ENCODE results near the gene FNBP1L.
"Not testable (repeated sequence)": the region's sequence is repeated elsewhere in the genome, so short reads cannot be mapped to it uniquely, and the experiment has no call there.

FNBP1L gene

GRCh38 chr1:93481899-93482298 is 34.0 kb downstream of the FNBP1L start:
- H3K27ac ChIP-seq (ENCODE audit: extremely low read depth, low read depth, low read length); H3K4me1 ChIP-seq (ENCODE audit: control insufficient read depth, insufficient read depth, low read length); H3K9me3 ChIP-seq (ENCODE audit: control insufficient read depth, insufficient read depth, low read depth, low read length); CTCF ChIA-PET; H3K36me3 ChIP-seq (ENCODE audit: control insufficient read depth in 2 of 2, insufficient read depth in 1 of 2, low read length in 2 of 2); POLR2A ChIA-PET; H3K4me3 ChIP-seq (ENCODE audit: low read depth, low read length): not testable (repeated sequence)
- TF ChIP-seq ZNF121 (tag by site-specific recombination; IDR thresholded peaks at IDR 0.05): peak; percentile 43; the same call in 1 of the 2 replicates

GRCh38 chr1:93483200-93483599 is 35.3 kb downstream of the FNBP1L start:
- Histone ChIP-seq H3K36me3 (ENCODE audit: control insufficient read depth in 2 of 2, insufficient read depth in 1 of 2, low read length in 2 of 2) (no peaks in the 10 kb centered on the region), H3K27ac (ENCODE audit: extremely low read depth, low read depth, low read length) (no peak overlapping the region), H3K4me3 (ENCODE audit: low read depth, low read length) (no peak overlapping the region), H3K4me1 (ENCODE audit: control insufficient read depth, insufficient read depth, low read length) (no peaks in the 10 kb centered on the region), H3K9me3 (ENCODE audit: control insufficient read depth, insufficient read depth, low read depth, low read length) (no peaks in the 10 kb centered on the region)
- ChIA-PET POLR2A (no interaction called here), CTCF (interaction anchor here (0.5 kb wide), 1 partner anchor 1378 kb away, joined by 4 read pairs; no protein-coding TSS in a partner anchor)
- no peak for TF ChIP-seq ZBTB49 (tag by site-specific recombination; IDR thresholded peaks at IDR 0.05; ENCODE audit: low read depth)

GRCh38 chr1:93483606-93484005 is 35.7 kb downstream of the FNBP1L start:
- H3K36me3 ChIP-seq (ENCODE audit: control insufficient read depth in 2 of 2, insufficient read depth in 1 of 2, low read length in 2 of 2): no peaks in the 10 kb centered on the region
- no peaks in the 10 kb centered on the region for H3K9me3 ChIP-seq (ENCODE audit: control insufficient read depth, insufficient read depth, low read depth, low read length)
- H3K27ac ChIP-seq (ENCODE audit: extremely low read depth, low read depth, low read length): no peak overlapping the region
- no peak for TF ChIP-seq ZNF488 (tag by site-specific recombination; IDR thresholded peaks at IDR 0.05)
- no peak for TF ChIP-seq ZNF571 (tag by site-specific recombination; IDR thresholded peaks at IDR 0.05)
- TF ChIP-seq ZSCAN30 (tag by site-specific recombination; IDR thresholded peaks at IDR 0.05): no peak
- TF ChIP-seq ZNF354C (tag by site-specific recombination; IDR thresholded peaks at IDR 0.05; ENCODE audit: borderline replicate concordance, low read depth): no peak
- no peak for TF ChIP-seq ZBTB26 (tag by site-specific recombination; optimal IDR thresholded peaks at IDR 0.05)
- TF ChIP-seq ZNF404 (tag by site-specific recombination; IDR thresholded peaks at IDR 0.05): no peak
- POLR2A ChIA-PET: no interaction called here
- no peaks in the 10 kb centered on the region for H3K4me1 ChIP-seq (ENCODE audit: control insufficient read depth, insufficient read depth, low read length)
- H3K4me3 ChIP-seq (ENCODE audit: low read depth, low read length): no peak overlapping the region
- CTCF ChIA-PET: interaction anchor here (0.5 kb wide), 1 partner anchor 1379 kb away, joined by 4 read pairs; no protein-coding TSS in a partner anchor

- no peaks in the 10 kb centered on the region for H3K36me3 ChIP-seq (ENCODE audit: control insufficient read depth in 2 of 2, insufficient read depth in 1 of 2, low read length in 2 of 2)
- ChIA-PET CTCF (no interaction called here), POLR2A (no interaction called here)
- no peaks in the 10 kb centered on the region for H3K4me1 ChIP-seq (ENCODE audit: control insufficient read depth, insufficient read depth, low read length)
- H3K9me3 ChIP-seq (ENCODE audit: control insufficient read depth, insufficient read depth, low read depth, low read length): no peaks in the 10 kb centered on the region
- H3K4me3 ChIP-seq (ENCODE audit: low read depth, low read length): no peak overlapping the region
- no peak overlapping the region for H3K27ac ChIP-seq (ENCODE audit: extremely low read depth, low read depth, low read length)
- TF ChIP-seq ZNF768 (tag by site-specific recombination; IDR thresholded peaks at IDR 0.05) (no peak), ZNF621 (tag by site-specific recombination; IDR thresholded peaks at IDR 0.05) (no peak), BCL11A (tag by site-specific recombination; IDR thresholded peaks at IDR 0.05; ENCODE audit: low read depth) (no peak), ZFP41 (tag by site-specific recombination; IDR thresholded peaks at IDR 0.05; ENCODE audit: borderline replicate concordance) (no peak), ZNF280C (tag by site-specific recombination; IDR thresholded peaks at IDR 0.05) (no peak), ZNF214 (tag by site-specific recombination; IDR thresholded peaks at IDR 0.05; ENCODE audit: borderline replicate concordance) (no peak), ZNF2 (tag by site-specific recombination; IDR thresholded peaks at IDR 0.05) (no peak), SP7 (tag by site-specific recombination; IDR thresholded peaks at IDR 0.05) (no peak), ZFP3 (tag by site-specific recombination; IDR thresholded peaks at IDR 0.05; ENCODE audit: low read depth) (no peak), MEIS1 (CRISPR knock-in tag; IDR thresholded peaks at IDR 0.05; ENCODE audit: borderline replicate concordance) (no peak), ZNF433 (tag by site-specific recombination; IDR thresholded peaks at IDR 0.05; ENCODE audit: low read depth) (no peak), ZSCAN18 (tag by site-specific recombination; IDR thresholded peaks at IDR 0.05) (no peak), SALL2 (tag by site-specific recombination; IDR thresholded peaks at IDR 0.05; ENCODE audit: borderline replicate concordance) (no peak)
Measured at GRCh38 chr1:93488207-93488606, 40.3 kb downstream of the FNBP1L start.
